K562 (cell line): ENCODE results near the gene RARA. TPM values are rescaled to one million over a fixed set of nuclear protein-coding genes. Genes with fewer than 3 reads are reported as not detected.

Experiments used
- CCNT2 ChIP-seq: IDR thresholded peaks from 2 replicates; pipeline ENCODE4 v1.6.1; 2011; ENCODE audit warnings: borderline replicate concordance, low read depth, mild to moderate bottlenecking, moderate library complexity, mixed read lengths, low read length; ENCODE audit not compliant: insufficient read length; ENCODE audit errors: extremely low read depth
- CXXC5 ChIP-seq: fragments of 250-450 bp; sonication (Bioruptor Pico); IDR thresholded peaks from 2 replicates; pipeline ENCODE4 v1.8.0; 2022; ENCODE audit warnings: inconsistent platforms, mild to moderate bottlenecking, moderate library complexity
- ELF1 ChIP-seq: fragments of 200-800 bp; sonication (Bioruptor generic); IDR thresholded peaks from 2 replicates; pipeline ENCODE4 v1.6.1; 2016; ENCODE audit warnings: missing genetic modification characterization, missing compliant biosample characterization
- ELF4 ChIP-seq: fragments of 450-650 bp; formaldehyde crosslinking; IDR thresholded peaks from 2 replicates; pipeline ENCODE4 v1.4.0; 2022; ENCODE audit warnings: missing genetic modification characterization
- ETV6 ChIP-seq, 3 experiments: fragments of 150-350 bp in 1 of 3; sonication (generic) in 1 of 3; formaldehyde crosslinking in 1 of 3; IDR thresholded peaks; 2 replicates each; pipeline versions ENCODE4 v1.6.1 to v1.8.0; 2014 to 2022; ENCODE audit warnings: borderline replicate concordance in 2 of 3, low read depth in 2 of 3, antibody characterized with exemption in 1 of 3, low read length in 1 of 3, mild to moderate bottlenecking in 1 of 3, missing genetic modification reagents in 1 of 3
- FOXP4 ChIP-seq: sonication (generic); formaldehyde crosslinking; IDR thresholded peaks from 2 replicates; pipeline ENCODE4 v1.8.0; 2022; ENCODE audit warnings: mild to moderate bottlenecking, missing genetic modification reagents, borderline replicate concordance
- LARP7 ChIP-seq: fragments of 450-650 bp; IDR thresholded peaks from 2 replicates; pipeline ENCODE4 v1.6.1; 2016
- MTF1 ChIP-seq: fragments of 250-450 bp; sonication (Bioruptor Pico); IDR thresholded peaks from 2 replicates; pipeline ENCODE4 v1.9.0; 2021; ENCODE audit warnings: moderate library complexity, mild to moderate bottlenecking, inconsistent platforms, borderline replicate concordance
- NR2C1 ChIP-seq, 2 experiments: fragments of 450-650 bp; IDR thresholded peaks; 2 replicates each; pipeline ENCODE4 v1.6.1; 2017; ENCODE audit warnings: mild to moderate bottlenecking in 2 of 2, antibody characterized with exemption in 1 of 2, inconsistent platforms in 1 of 2, missing compliant biosample characterization in 1 of 2, missing genetic modification characterization in 1 of 2
- NR2C2 ChIP-seq, 2 experiments: fragments of 200-800 bp in 1 of 2; sonication (Bioruptor generic) in 1 of 2; sonication (generic) in 1 of 2; formaldehyde crosslinking in 1 of 2; IDR thresholded peaks; 2 replicates each; pipeline versions ENCODE4 v1.6.1 to v1.8.0; 2016 to 2022; ENCODE audit warnings: mild to moderate bottlenecking in 1 of 2, missing compliant biosample characterization in 1 of 2, missing genetic modification characterization in 1 of 2, missing genetic modification reagents in 1 of 2
- PBX2 ChIP-seq, 2 experiments: IDR thresholded peaks in 1 of 2; conservative IDR thresholded peaks in 1 of 2; 2 replicates each; pipeline ENCODE4 v1.6.1; 2016; ENCODE audit warnings: low read depth in 2 of 2, mild to moderate bottlenecking in 1 of 2, missing compliant biosample characterization in 1 of 2, missing genetic modification characterization in 1 of 2, moderate library complexity in 1 of 2
- SMC3 ChIP-seq: conservative IDR thresholded peaks from 2 replicates; pipeline ENCODE4 v1.6.1; 2011; ENCODE audit warnings: low read depth, low read length, improper control_type of control experiment; ENCODE audit not compliant: insufficient read depth
- TARDBP ChIP-seq: fragments of 450-650 bp; IDR thresholded peaks from 2 replicates; pipeline ENCODE4 v1.6.1; 2016
- TRIM24 ChIP-seq, 2 experiments: fragments of 450-650 bp; IDR thresholded peaks; 2 replicates each; pipeline ENCODE4 v1.6.1; 2016
- ZNF584 ChIP-seq: fragments of 200-800 bp; sonication (Bioruptor generic); IDR thresholded peaks from 2 replicates; pipeline ENCODE4 v1.6.1; 2016; ENCODE audit warnings: low read depth, mild to moderate bottlenecking, missing genetic modification characterization, missing compliant biosample characterization
- ZNF766 ChIP-seq: fragments of 200-800 bp; sonication (Bioruptor generic); conservative IDR thresholded peaks from 2 replicates; pipeline ENCODE4 v1.6.1; 2016; ENCODE audit warnings: missing genetic modification characterization, missing compliant biosample characterization
- polyA plus RNA-seq, 8 experiments: library from polyadenylated mRNA; depleted of rRNA in 4 of 8; stranded (reverse) in 5 of 8; unstranded in 3 of 8; fragments of >200 nt; fragmentation: Nextera tagmentation in 2 of 8; fragmentation: Illumina TruSeq in 1 of 8; extraction: Ambion mirVana in 2 of 8; extraction: Trizol in 1 of 8; gene quantifications; 2 replicates each; pipeline versions ENCODE4 v1.2.1 to v1.2.3, GENCODE V29; 2011 to 2014; ENCODE audit warnings: inconsistent platforms in 1 of 8, missing spikeins in 1 of 8
- total RNA-seq, 7 experiments: library from RNA; depleted of rRNA in 6 of 7; stranded (reverse); fragments of >200 nt in 6 of 7; fragmentation: Illumina TruSeq in 2 of 7; extraction: Trizol in 2 of 7; gene quantifications; 2 replicates each; pipeline versions ENCODE4 v1.2.1 to v1.2.3, GENCODE V29; 2011 to 2021; ENCODE audit warnings: low replicate concordance in 1 of 7
- TF ChIP-seq, protein P1 (sequence below): fragments of 200-800 bp; sonication (Bioruptor generic); IDR thresholded peaks from 2 replicates; pipeline ENCODE4 v1.6.1; 2017; ENCODE audit warnings: missing genetic modification characterization, missing compliant biosample characterization

Gene RARA
- total and polyA plus RNA-seq, 9 of the 15 experiments (the other 6 are each of a cell fraction or from before 2014, with no cell fraction given) = 0.10 to 28.0 (median 7.9) TPM

DNA sequence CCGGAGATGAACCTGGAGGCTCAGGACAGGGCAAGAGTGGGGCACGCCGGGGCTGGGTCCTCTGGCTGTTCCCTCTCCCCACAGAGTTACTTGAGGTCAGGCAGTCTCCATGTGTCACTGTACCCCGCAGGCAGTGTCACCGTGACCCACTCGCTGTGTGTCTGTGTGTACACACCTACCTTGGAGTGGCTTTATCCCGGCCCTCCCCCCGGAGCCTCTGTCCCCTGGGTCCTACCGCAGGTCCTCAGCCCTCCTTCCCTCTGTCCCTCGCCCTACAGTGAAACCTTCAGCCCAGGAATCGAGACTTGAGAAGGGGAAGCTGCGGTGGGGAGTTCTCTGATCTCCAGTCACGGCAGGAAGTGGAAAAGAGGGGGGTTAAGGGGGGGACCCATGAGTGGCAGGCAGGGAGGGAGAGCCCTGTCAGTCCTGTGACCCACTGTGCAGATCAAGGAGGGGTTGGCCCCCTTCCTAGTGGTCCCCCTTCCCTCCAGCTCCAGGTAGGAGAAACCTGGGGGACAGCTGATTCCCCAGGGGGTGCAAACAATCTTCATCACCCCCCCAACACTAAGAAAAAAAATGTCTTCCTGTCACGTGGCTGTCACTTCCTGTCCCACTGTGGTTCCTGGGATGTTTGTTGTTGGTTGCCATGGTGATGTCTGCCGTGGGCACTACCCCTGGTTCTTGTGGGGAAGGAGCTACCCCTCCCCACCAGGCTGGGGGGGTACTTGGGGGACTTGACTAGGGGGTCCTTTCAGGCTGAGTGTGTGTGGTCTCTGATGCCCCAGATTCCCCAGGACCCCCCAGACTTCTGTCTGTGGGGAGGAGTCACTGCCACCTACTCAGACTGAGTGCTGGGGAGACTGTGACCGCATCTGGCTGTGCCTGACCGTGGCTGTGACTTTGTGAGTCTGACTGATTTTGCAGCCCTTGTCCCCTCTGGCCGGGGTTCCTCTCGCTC lies 13.7 kb downstream of the RARA start (continued):
- TF ChIP-seq FOXP4 (CRISPR knock-in tag) = 0 out of 2 replicates have a peak, but pooled peaks have one; percentile 33
- no peak for TF ChIP-seq MTF1
- 0 out of 4 replicates have a peak, but pooled peaks of 1 of the 2 experiments have one; percentile 19 for TF ChIP-seq TRIM24 (IDR thresholded peaks at IDR 0.05)
- peak; percentile 87 for TF ChIP-seq ELF1 (tag)
- peak; percentile 61 to 95 for TF ChIP-seq ETV6 (IDR thresholded peaks at IDR 0.05; ENCODE audit: borderline replicate concordance in 1 of 2, low read depth in 2 of 2, low read length in 1 of 2)
- no peak for TF ChIP-seq ETV6 (CRISPR knock-in tag; IDR thresholded peaks at IDR 0.05; ENCODE audit: borderline replicate concordance)
- TF ChIP-seq CCNT2 = peak; percentile 11
- peak; percentile 23; the same call in 1 of the 2 replicates for TF ChIP-seq CXXC5
- TF ChIP-seq NR2C1 (IDR thresholded peaks at IDR 0.05) = peak; percentile 44; the same call in 1 of the 2 replicates
- no peak for TF ChIP-seq NR2C1 (tag; IDR thresholded peaks at IDR 0.05)
- no peak for TF ChIP-seq LARP7
- no peak for TF ChIP-seq NR2C2 (CRISPR knock-in tag; IDR thresholded peaks at IDR 0.05)
- peak; percentile 54; the same call in 1 of the 2 replicates for TF ChIP-seq NR2C2 (tag; IDR thresholded peaks at IDR 0.05)
- TF ChIP-seq ZNF584 = 0 out of 2 replicates have a peak, but pooled peaks have one; percentile 62
- peak; percentile 46; the same call in 1 of the 2 replicates for TF ChIP-seq TARDBP
- no peak for TF ChIP-seq SMC3
- TF ChIP-seq ELF4 (CRISPR knock-in tag) = 0 out of 2 replicates have a peak, but pooled peaks have one; percentile 20
- TF ChIP-seq, protein P1, sequence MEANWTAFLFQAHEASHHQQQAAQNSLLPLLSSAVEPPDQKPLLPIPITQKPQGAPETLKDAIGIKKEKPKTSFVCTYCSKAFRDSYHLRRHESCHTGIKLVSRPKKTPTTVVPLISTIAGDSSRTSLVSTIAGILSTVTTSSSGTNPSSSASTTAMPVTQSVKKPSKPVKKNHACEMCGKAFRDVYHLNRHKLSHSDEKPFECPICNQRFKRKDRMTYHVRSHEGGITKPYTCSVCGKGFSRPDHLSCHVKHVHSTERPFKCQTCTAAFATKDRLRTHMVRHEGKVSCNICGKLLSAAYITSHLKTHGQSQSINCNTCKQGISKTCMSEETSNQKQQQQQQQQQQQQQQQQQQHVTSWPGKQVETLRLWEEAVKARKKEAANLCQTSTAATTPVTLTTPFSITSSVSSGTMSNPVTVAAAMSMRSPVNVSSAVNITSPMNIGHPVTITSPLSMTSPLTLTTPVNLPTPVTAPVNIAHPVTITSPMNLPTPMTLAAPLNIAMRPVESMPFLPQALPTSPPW (CRISPR knock-in tag) = peak; percentile 100
- peak; percentile 76 for TF ChIP-seq PBX2 (CRISPR knock-in tag; IDR thresholded peaks at IDR 0.05; ENCODE audit: low read depth)
- peak; percentile 94 for TF ChIP-seq PBX2 (tag; conservative IDR thresholded peaks at IDR 0.05; ENCODE audit: low read depth)
- TF ChIP-seq ZNF766 = peak; percentile 57
